Muscle of leg (tissue), 11 donors: ENCODE data around the gene TEDC1. TPM values are rescaled to one million over a fixed set of nuclear protein-coding genes. Genes with fewer than 3 reads are reported as not detected.

ENCODE experiments used
- DNase-seq: peaks from one replicate; pipeline ENCODE4 v3.0.0; 2013
- H3K27ac ChIP-seq: one replicate; pipeline ENCODE4 v1.5.1; 2013; ENCODE audit warnings: mild to moderate bottlenecking, low read length, control low read depth
- H3K27me3 ChIP-seq: one replicate; pipeline ENCODE4 v1.6.1; 2013; ENCODE audit warnings: low read length; ENCODE audit not compliant: control insufficient read depth, insufficient read depth
- H3K36me3 ChIP-seq: one replicate; pipeline ENCODE4 v1.6.1; 2013; ENCODE audit warnings: low read length; ENCODE audit not compliant: control insufficient read depth, insufficient read depth
- H3K4me1 ChIP-seq: one replicate; pipeline ENCODE4 v1.6.1; 2013; ENCODE audit warnings: low read length; ENCODE audit not compliant: control insufficient read depth, insufficient read depth
- H3K4me3 ChIP-seq: one replicate; pipeline ENCODE4 v1.5.1; 2013; ENCODE audit warnings: low read length, control low read depth
- H3K9me3 ChIP-seq: replicated peaks from 2 replicates; pipeline ENCODE4 v1.6.1; 2013; ENCODE audit warnings: low read depth, low read length; ENCODE audit not compliant: control insufficient read depth
- WGBS: methylation state at CpG from one replicate; pipeline ENCODE4 v1.1.5; 2013; ENCODE audit warnings: missing lambda C conversion rate; ENCODE audit not compliant: insufficient coverage; 5-methylcytosine and 5-hydroxymethylcytosine counted together
- polyA plus RNA-seq, 8 donors: library from polyadenylated mRNA; unstranded; fragments of 120-200 nt; gene quantifications; one replicate each; pipeline versions ENCODE4 v1.2.1 to v1.2.3, GENCODE V29; 2013; ENCODE audit warnings: inconsistent platforms in 1 of 8, low replicate concordance in 1 of 8; ENCODE audit not compliant: insufficient read length in 8 of 8, insufficient read depth in 1 of 8
- total RNA-seq: library from RNA; stranded (reverse); fragments of 120-200 nt; gene quantifications from one replicate; pipeline ENCODE4 v1.2.4, GENCODE V29; 2013

Gene TEDC1
- total and polyA plus RNA-seq, 9 donors = 5.6 to 9.3 (median 7.4) TPM

GRCh38 chr14:105473033-105473676 lies 17.9 kb upstream of the TEDC1 start:
- peaks cover 79% of the 10 kb centered on the region for H3K4me1 ChIP-seq
- no peaks in the 10 kb centered on the region for H3K9me3 ChIP-seq
- H3K36me3 ChIP-seq = peaks cover 24% of the 10 kb centered on the region
- H3K27me3 ChIP-seq = peaks cover 5% of the 10 kb centered on the region
- peak overlapping the region; percentile 92 for H3K27ac ChIP-seq
- 29% methylated on average over 5 of the region's 7 CpGs for WGBS
- H3K4me3 ChIP-seq = peak overlapping the region; percentile 32
- peak; percentile 59 for DNase-seq

- H3K9me3 ChIP-seq = no peaks in the 10 kb centered on the region
- peak overlapping the region; percentile 32 for H3K4me3 ChIP-seq
- peaks cover 72% of the 10 kb centered on the region for H3K4me1 ChIP-seq
- DNase-seq = peak; percentile 93
- peaks cover 18% of the 10 kb centered on the region for H3K36me3 ChIP-seq
- peak overlapping the region; percentile 92 for H3K27ac ChIP-seq
- WGBS = 4% methylated on average over 38 of the region's 60 CpGs
- peaks cover 5% of the 10 kb centered on the region for H3K27me3 ChIP-seq
Measured at GRCh38 chr14:105473677-105474482, 17.2 kb upstream of the TEDC1 start.

- Histone ChIP-seq H3K4me1 (peaks cover 69% of the 10 kb centered on the region), H3K27me3 (peaks cover 7% of the 10 kb centered on the region), H3K27ac (peak within 1 kb of the TSS; percentile 95), H3K9me3 (no peaks in the 10 kb centered on the region), H3K4me3 (peak within 1 kb of the TSS; percentile 62), H3K36me3 (peaks cover 15% of the 10 kb centered on the region)
- peak; percentile 79 for DNase-seq
- under 1% methylated on average over 115 of the region's 118 CpGs for WGBS
Measured at GRCh38 chr14:105474483-105475268, 16.4 kb upstream of the TEDC1 start, which contains the start of gene CRIP2. Gene CRIP2 (plus strand): TSS chr14:105474821. CDS start chr14:105474863, 42 bp downstream.

DNA sequence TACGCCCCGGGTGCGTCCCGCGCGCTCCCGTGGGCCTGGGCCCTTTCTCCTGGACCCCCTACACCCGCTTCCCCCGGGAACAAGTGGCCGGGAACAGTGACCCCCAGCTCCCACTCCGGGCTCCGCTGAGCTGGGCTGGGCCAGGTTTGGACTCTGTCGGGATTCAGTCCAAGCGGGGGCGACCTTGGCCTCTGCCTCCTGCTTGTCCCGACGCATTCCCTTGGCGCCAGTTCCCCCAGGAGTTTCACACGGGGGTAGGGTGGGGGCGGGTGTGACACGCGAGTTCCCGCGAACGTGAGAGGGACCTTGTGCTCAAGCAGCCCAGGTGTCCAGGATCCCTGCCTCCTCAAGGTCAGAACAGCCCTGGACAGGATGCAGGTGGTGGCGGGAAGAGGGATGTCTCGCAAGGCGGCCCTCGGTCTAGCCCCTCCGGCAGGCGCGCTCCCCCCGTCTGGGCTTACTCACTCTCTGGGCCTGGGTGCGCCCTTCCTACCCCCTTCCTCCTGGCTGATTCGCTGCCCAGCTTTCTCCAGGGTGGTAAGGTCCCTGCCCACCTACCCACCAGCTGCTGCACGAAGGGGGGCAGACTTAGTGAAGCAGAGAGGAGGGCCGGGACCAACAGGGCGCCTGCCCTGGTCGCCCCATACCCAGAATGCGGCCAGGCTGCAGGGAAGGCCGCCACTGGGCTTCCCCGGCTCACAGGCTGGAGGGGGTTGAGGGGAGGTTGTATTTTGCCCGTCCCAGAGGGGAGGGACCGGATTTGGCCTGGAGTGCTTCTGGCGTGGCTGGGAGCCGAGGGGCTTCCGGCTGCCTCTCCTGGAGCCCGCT lies 15.6 kb upstream of the TEDC1 start:
- WGBS = 4% methylated on average over 42 of the region's 48 CpGs
- Histone ChIP-seq H3K9me3 (no peaks in the 10 kb centered on the region), H3K4me1 (peaks cover 71% of the 10 kb centered on the region), H3K36me3 (peaks cover 17% of the 10 kb centered on the region), H3K27me3 (peaks cover 7% of the 10 kb centered on the region), H3K27ac (peak overlapping the region; percentile 95), H3K4me3 (peak overlapping the region; percentile 62)
- DNase-seq = peak; percentile 69

DNA sequence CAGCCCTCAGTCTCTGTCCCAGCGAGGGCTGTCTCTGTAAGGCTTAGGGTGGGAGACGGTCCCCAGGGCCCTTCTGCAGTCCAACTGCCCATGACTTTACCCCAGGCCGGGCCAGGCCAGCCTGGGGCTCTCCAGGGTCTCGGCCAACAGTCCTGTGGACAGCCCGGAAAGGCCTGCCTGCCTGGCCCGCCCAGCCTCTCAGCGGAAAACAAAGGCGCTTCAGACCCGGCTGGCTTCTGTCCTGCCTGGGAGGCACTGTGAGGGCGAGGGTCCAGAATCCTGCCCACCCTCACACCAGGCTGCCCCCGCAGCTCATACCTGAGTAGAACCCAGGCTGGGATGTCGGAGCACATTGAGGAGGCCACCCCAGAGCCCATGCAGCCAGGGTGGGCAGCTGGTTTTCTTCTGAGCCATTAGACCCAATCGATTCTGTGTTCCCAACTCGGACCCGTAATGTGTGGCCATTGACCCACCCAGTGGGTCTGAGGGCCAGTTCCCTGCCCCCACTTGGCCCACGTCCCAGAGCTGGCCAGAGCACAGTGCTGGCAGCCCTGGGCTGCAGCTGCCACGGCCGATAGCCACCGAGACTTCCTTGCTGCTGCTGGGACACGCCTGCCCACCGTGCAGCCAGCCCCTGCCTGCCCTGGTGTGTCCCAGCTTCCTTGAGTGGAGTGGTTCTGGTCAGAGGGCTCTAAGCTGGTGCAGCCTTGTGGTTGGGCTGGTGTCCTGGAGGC lies 14.8 kb upstream of the TEDC1 start:
- WGBS = 14% methylated on average over 20 of the region's 21 CpGs
- Histone ChIP-seq H3K27me3 (peaks cover 7% of the 10 kb centered on the region), H3K9me3 (no peaks in the 10 kb centered on the region), H3K4me3 (peak overlapping the region; percentile 62), H3K4me1 (peaks cover 71% of the 10 kb centered on the region), H3K27ac (peak overlapping the region; percentile 95), H3K36me3 (peaks cover 13% of the 10 kb centered on the region)
- DNase-seq = peak; percentile 83

DNA sequence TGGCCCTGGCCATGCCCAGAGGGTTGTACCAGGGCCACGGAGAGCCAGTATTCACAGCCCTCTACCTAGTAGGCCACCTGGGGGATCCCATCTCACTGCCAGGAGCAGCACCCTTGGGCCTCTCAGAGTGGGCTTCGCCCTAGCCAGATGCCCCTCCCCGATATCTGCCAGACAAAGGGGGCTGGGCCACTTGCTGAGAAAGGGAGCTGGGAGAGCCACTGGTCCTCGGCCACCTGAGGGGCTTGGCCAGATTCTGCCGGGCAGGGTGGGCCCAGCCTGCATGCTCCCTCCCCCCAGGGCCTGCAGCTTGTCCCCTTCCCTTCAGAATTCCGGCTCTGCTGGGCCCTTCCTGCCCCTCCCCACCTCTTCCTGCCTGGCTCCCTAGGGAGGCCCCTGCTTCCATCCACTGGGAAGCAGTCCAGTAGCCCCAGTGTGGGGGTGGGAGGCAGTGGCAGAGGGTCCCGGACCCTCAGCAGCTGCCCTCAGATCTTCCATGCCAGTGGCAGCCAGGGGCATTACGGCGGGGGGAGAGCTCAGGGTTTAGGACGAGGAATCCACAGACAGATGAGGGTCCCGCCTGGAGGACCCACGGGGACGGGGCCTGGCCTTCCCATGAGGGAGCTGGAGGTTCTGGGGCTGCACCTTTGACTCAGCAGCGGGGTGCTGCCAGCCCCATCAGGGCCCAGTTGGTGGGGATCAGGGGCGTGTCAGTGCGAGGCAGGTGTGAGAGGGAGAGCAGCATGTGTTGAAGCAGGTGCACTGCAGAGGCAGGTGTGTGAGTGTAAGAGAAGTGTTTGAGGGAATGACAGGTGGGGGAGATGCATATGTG lies 14.0 kb upstream of the TEDC1 start:
- Histone ChIP-seq H3K36me3 (peaks cover 13% of the 10 kb centered on the region), H3K27ac (peak overlapping the region; percentile 95), H3K9me3 (no peaks in the 10 kb centered on the region), H3K4me1 (peaks cover 72% of the 10 kb centered on the region), H3K27me3 (peaks cover 7% of the 10 kb centered on the region), H3K4me3 (peak overlapping the region; percentile 62)
- DNase-seq = peak; percentile 57
- whole genome bisulfite sequencing = 46% methylated on average over 11 of the region's 16 CpGs

DNA sequence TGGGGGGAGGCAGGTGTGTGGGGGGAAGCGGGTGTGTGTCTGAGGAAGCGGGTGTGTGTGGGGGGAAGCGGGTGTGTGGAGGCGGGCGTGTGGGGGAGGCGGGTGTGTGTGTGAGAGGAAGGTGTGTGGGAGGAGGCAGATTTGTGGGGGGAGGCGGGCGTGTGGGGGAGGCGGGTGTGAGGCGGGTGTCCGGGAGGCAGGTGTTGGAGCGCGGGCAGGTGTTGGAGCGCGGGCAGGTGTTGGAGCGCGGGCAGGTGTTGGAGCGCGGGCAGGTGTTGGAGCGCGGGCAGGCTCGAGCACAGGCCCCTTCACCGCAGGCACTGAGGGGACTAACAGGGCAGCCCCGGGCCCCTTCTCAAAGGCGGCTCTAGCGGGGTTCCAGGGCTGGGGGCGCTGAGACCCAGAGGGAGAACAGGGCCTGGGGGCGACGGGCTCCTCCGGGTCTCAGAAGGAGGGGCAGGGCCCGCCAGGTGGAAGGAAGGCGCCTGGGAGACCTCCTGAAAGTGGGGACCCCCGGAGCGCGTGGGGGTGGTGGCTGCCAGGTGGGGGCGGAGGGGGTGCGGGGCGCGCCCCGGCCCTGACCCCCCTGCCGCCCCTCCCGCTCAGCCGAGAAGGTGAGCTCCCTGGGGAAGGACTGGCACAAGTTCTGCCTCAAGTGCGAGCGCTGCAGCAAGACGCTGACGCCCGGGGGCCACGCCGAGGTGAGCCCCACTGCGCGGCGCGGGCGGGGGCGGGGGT lies 13.2 kb upstream of the TEDC1 start:
- Histone ChIP-seq H3K4me3 (peak overlapping the region; percentile 62), H3K27ac (peak overlapping the region; percentile 95), H3K9me3 (no peaks in the 10 kb centered on the region), H3K4me1 (peaks cover 72% of the 10 kb centered on the region), H3K36me3 (peaks cover 13% of the 10 kb centered on the region), H3K27me3 (peaks cover 7% of the 10 kb centered on the region)
- peak; percentile 54 for DNase-seq
- 32% methylated on average over 42 of the region's 56 CpGs for WGBS
